AG10803 (cell line): Measurements from ENCODE around the gene FGD1.

Source experiments
- DNase-seq: peaks from one replicate; pipeline ENCODE4 v3.0.0; 2010; ENCODE audit warnings: low read depth
- H3K4me3 ChIP-seq: 2 replicates; pipeline ENCODE4 v1.5.1; 2011; ENCODE audit warnings: mild to moderate bottlenecking, low read length, control low read depth
- TF ChIP-seq, protein P1 (sequence below): conservative IDR thresholded peaks from 2 replicates; pipeline ENCODE4 v1.5.1; 2011; ENCODE audit warnings: mild to moderate bottlenecking, low read length, control low read depth, inconsistent platforms

The FGD1 gene

DNA sequence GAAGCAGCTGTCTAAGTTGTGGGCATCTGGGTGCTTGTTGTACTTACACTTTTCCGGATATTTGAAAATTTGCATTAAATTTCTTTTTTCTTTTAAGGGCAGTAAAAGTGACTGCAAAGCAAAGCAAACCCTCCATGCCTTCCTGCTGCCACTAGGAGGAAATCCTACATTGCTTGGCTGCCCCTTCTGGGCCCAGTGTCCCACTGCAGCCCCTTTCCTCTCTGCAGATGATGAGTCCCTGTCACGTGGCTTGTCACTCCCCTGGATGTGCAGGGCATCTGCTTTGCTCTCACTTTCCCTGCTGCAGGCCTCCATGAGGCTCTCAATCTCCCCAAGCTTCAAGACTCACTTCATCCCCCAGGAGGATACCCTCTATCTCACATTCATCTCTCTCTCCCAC, 43.1 kb downstream of the FGD1 start:
- TF ChIP-seq, protein P1, sequence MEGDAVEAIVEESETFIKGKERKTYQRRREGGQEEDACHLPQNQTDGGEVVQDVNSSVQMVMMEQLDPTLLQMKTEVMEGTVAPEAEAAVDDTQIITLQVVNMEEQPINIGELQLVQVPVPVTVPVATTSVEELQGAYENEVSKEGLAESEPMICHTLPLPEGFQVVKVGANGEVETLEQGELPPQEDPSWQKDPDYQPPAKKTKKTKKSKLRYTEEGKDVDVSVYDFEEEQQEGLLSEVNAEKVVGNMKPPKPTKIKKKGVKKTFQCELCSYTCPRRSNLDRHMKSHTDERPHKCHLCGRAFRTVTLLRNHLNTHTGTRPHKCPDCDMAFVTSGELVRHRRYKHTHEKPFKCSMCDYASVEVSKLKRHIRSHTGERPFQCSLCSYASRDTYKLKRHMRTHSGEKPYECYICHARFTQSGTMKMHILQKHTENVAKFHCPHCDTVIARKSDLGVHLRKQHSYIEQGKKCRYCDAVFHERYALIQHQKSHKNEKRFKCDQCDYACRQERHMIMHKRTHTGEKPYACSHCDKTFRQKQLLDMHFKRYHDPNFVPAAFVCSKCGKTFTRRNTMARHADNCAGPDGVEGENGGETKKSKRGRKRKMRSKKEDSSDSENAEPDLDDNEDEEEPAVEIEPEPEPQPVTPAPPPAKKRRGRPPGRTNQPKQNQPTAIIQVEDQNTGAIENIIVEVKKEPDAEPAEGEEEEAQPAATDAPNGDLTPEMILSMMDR = peak; percentile 32
- H3K4me3 ChIP-seq = no peak overlapping the region
- DNase-seq = peak; percentile 9

DNA sequence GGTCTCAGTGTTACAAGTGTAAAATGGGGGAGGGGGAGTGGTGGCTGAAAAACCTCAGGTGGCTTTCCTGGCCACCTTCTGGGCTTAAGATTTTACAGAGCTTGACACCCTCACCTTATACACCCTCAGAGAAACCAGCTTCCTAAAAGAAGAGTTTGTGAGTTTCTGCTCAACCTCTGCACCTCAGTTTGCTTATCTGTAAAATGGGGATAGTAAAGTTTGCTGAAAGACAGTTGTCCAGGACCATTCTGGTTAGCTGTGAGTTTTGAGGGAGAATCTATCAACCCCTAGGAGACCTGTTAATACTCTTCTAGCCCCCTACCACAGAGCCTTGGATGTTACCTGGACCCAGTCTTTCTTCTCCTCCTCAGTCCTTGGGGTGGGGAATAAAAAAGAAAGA, 46.1 kb downstream of the FGD1 start:
- no peak overlapping the region for H3K4me3 ChIP-seq
- no peak for DNase-seq
- TF ChIP-seq, protein P1 = no peak

DNA sequence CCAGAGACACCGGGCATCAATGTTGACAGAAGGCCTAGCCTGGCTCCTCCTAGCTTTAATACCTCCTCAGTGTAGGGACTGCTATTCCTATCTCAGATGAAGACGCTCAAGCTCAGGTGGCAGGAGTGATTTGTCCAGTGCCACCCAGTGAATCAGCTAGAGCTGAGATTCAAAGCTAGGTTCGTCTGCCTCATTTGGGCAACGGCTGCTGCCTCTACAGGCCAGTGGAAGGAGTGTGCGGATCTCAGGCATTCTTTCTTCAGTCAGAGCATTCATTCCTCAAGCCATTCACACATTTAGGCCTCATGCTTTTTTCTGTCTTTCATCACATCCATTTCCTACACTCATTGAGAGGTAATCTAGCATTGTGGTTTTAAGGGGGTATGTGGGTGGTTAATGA, 48.6 kb downstream of the FGD1 start:
- H3K4me3 ChIP-seq = no peak overlapping the region
- peak; percentile 9 for DNase-seq
- TF ChIP-seq, protein P1 = peak; percentile 25

DNA sequence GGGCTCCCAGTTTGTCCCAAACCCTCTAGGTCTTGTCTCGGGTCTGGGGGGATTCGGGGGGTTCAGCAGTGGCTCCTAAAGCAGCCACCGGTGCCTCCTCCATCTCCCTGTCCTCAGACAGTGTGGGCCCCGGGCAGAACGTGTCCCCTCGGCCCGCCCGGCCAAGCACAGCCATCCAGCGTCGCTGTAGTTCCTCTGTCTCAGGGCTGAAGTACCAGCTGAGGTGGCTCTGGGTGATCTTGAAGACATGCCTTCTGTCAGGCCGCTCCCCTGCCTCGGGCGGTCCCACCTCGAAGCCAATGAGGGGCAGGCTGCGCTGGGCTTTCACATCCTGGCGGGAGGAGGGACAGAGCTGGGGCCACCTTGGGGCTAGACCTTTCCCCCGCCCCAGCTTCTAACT, 50.0 kb downstream of the FGD1 start:
- TF ChIP-seq, protein P1 = no peak
- H3K4me3 ChIP-seq = no peak overlapping the region
- DNase-seq = no peak

DNA sequence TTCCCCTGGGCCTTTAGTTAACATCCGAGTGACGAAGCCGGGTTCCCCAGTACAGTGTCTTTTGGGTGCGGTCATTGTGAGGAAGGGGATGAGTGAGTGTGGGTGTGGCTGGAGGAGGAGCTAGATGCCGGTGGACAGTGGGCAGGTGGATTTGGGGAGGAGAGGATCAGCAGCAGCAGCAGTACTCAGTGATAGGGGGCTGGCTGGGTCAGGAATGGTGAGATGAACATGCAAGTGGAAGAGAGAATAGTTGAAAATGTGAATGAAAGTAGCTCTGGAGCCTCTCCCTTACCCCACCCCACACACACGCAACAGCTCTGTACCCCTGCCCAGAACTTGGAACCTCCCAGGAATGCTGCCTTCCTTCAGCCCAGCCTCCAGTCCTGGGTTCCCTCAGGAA, 51.3 kb downstream of the FGD1 start:
- no peak overlapping the region for H3K4me3 ChIP-seq
- TF ChIP-seq, protein P1 = no peak
- DNase-seq = no peak

DNA sequence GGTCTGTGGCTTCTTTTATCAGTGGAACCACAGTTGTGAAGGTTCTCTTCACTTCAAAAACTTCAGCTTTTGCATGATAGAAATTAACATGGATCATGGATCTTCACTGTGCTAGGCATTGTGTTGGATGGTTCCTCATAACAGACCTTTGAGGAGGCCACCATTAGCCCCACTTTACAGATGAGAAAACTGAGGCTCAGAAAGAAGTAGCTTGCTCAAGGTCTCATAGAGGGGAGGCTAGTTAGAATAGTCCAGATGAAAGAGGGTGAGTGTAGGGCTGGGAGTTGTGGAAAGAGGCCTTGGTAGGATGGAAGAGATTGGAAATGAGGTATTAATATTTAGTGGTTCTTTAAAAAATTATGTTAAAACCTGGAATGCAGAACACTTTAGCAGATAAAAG, 53.2 kb downstream of the FGD1 start:
- H3K4me3 ChIP-seq = no peak overlapping the region
- TF ChIP-seq, protein P1 = no peak
- no peak for DNase-seq

DNA sequence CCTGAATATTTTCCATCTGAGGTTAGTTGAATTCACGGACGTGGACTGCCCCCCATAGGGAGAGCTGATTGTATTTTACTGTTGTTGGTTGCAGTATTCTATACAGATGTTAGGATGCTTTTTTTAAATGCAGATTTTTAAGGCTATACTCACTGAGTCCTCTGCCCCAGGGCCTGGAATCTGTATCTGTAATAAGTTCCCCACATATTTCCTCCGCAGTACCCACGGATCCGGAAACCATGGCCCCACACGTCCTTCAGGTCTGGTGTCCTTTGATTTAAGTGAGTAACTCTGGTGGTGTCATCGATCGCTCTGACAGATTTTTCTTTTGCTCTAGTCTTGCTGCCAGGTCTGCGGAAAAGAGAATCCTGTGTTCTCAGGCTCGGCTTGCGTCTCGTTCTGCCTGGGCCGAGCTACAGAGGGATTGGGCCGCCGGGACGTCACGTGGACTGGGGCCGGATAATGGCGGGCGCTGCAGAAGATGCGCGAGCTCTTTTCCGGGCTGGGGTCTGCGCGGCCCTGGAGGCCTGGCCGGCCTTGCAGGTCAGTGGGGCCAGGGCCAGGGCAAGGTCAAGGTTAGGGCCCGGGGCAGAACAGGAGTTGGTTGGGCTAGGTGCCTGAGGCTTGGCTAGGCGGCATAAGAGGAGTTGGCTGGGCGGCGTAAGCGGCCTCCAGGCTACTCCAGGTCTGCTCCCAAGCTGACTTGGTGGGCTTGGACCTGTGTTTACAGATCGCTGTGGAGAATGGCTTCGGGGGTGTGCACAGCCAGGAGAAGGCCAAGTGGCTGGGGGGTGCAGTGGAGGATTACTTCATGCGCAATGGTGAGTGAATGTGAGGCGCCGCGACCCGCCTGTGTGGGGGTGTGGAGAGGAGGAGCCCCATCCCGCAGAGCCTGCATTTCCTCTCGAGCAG, 55.8 kb downstream of the FGD1 start, which contains the start of gene TSR2:
TSR2 (plus strand) TSS at position 445 of the 912 bp plus-strand sequence; CDS start at position 463, 18 bp downstream.
- TF ChIP-seq, protein P1 = peak; percentile 26
- peak; percentile 85 for DNase-seq
- peak within 1 kb of the TSS; percentile 84 for H3K4me3 ChIP-seq
